ENCODE results near the gene PAK4.
A peak's percentile ranks its signal among the peaks of the same experiment; 100 is the strongest.
"Not testable (repeated sequence)": the region's sequence is repeated elsewhere in the genome, so short reads cannot be mapped to it uniquely, and the experiment has no call there.

Gene PAK4

DNA sequence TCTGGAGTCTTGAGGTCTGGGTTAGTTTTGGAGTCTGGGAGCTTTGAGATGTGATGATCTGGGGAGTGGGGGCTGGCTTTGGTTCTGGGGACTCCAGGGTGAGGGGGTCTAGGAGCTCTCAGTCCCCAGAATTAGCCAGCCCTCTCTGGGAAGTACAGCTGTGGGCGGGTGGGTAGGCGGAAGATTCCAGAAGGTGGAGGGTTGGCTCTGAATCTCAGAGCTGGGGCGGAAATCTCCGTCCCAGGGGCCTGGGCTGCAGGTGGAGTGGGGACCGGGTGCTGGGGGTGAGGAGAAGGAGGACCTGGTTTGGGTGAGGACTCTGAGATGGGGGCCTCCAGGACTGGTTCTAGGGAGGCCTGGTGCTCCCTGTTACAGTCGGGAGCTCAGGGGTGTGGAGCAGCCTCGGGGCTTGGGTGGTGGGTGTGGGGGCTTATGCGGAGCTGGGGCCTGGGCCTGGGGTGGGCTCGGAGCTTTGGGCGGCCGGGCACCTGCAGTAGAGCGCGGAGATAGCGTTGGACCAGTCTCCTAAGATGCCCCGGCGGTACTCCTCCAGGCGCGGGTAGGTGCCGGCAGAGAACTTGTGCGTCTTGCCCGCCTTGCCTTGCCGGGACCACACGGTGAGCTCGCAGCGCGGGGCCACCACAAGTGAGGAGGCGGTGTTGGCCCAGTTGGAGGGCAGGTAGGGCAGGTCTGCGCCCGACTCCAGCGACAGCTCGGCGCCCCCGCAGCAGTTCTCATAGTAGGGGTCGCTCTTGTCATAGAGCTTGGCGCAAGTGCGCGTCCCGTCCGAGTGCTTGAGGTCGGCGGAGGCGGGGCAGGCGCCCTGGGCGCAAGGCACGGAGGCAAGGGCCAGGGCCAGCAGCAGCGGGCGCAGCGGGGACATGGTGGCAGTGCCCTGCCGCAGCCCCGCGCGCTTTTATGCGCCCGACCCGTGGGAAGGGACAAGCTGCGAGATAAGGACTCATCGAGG lies 78.1 kb downstream of the PAK4 start, which contains the start of gene SYCN:
TSS of gene SYCN (minus strand) at position 892 of the 970 bp plus-strand sequence. CDS start at position 883, 9 bp downstream.
- DNase-seq (ENCODE audit: low read depth in 2 of 2, low spot score in 1 of 2): no peak

DNA sequence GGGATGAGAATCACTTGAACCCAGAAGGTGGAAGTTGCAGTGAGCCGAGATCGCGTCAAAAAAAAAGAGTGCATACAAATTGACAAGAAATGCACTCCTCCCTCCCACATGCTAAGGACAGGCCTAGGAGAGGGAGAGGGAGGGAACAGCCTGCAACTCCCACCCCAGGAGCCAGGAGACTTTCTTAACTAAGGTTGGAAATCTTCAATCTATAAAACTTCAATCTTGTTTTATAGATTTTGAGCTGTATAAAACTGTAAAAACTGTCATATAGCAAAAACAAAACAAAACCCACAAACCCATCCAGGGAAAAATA lies 79.8 kb downstream of the PAK4 start:
- DNase-seq (ENCODE audit: low read depth in 2 of 2, low spot score in 1 of 2): no peak

DNA sequence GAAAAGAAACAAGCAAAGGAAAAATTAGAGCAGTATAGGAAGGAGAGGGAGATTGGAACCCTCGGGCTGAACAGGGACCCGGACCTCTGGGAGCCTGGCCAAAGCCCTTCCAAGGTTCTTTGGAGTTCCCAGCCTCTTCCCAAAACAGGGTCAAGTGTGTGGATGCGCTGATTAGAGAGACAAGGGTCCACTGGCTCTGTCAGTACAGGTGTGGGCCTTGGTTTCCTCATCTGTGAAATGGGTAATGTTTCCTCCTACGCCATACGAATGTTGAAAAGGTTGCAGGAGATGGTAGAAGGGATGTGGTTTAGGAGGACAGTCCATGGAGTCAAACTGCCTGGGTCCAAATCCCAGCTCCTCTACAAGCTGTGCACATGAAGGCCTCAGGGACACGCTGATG lies 80.5 kb downstream of the PAK4 start:
- no peak for DNase-seq (ENCODE audit: low read depth in 2 of 2, low spot score in 1 of 2)

DNA sequence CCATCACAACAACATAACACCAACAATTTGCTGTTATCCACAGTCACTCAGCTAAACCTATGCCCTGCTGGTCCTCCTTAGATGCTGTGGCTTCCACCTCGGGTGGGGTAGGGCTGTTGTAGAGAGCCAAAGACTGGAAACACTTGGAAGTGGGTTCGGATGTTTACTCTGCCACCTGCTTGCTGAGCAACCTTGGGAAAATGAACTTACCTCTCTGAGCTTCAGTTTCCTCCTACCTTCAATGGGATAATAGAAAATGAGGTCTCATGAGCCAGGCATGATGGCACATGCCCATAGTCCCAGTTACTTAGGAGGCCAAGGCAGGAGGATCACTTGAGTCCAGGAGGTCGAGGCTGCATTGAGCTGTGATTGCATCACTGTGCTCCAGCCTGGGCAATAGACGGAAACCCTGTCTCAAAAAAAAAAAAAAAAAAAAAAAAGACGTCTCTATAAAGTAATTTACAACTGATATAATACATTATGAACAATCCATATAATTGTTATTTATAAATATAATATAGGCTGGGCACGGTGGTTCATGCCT lies 81.8 kb downstream of the PAK4 start:
- no peak for DNase-seq (ENCODE audit: low read depth in 2 of 2, low spot score in 1 of 2)

DNA sequence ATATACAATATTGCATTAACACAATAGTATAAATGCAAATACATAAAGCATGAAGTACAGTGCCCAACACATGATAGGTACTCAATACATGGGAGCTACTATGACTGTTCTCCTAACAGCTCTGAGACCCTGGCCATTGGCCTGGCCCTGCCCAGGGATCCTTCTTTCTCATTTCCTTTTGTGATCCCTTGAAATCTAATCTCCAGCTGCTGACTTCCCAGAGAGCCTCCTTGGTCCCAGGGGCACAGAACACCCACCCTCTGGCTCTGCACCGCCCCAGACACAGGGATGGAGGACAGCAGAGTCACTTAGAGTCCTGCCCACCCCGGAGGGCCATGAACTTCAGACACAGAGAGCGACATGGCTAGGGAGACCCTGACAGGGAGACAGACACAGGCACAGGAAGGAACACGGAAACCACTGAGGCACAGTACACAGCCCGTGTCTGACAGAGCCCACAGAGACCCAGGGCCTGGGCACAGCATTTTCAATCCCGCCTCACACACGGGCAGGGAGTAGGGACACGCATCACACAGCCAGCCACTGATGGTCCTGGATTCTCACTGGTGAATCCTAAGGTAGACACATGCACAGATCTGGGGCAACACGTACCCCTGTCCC lies 82.7 kb downstream of the PAK4 start:
- DNase-seq (ENCODE audit: low read depth in 2 of 2, low spot score in 1 of 2): no peak

DNA sequence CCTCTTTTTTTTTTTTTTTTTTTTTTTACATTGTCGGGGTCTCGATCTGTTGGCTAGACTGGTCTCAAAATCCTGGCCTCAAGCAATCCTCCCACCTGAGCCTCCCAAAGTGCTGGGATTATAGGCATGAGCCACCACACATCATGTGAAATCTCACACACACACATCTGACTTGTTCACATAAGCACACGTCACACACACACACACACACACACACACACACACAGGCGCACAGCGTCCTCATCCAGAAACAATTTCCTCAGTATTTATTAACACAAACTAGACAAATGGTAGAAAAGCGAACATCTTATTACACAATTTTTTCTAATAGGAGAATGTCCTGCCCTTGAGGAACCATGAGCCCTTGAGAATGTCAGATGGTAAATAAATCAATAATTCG lies 83.6 kb downstream of the PAK4 start:
- no peak for DNase-seq (ENCODE audit: low read depth in 2 of 2, low spot score in 1 of 2)

DNA sequence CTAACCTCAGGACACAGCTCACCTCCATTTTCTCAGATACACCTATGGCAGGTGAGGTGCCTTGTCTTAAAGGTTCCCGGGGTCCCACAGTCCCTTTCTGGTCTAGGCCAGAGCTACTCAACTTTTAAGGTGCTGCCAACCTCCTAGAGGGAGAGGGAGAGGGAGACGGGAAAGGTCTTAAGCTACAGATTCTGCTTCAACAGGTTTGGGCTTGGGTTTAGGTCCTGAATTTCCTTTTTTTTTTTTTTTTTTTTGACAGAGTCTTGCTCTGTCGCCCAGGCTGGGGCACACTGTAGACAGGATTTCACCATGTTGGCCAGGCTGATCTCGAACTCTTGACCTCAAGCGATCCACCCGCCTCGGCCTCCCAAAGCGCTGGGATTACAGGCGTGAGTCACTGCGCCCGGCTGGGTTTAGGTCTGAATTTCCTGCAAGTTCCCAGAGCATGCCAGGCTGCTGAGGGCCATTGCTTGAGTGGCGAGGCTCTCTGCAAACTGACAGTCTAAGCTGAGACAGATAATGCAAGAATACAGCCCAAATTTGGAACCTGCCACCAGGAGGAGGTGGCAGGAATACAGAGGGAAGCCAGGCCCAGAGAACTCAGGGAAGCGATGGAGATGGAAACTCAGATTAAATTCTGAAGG lies 86.3 kb downstream of the PAK4 start:
- DNase-seq (ENCODE audit: low read depth in 2 of 2, low spot score in 1 of 2): no peak

DNA sequence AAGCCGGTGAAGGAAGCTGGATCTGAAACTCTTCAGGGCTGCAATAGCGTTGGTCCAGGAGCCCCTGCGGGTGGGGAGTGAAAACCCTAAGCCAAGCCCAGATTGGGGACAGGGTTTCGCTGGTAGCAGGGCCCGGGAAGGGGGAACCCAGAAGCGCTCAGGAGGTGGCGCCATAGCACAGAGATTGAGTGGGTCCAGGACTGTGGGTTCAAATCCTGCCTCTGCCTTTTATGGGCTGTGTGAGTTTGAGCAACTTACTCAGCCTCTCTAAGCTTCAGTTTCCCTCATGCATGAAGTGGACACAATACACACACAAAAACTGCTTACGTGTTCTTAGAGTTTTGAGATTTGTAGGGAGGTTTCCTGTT lies 86.8 kb downstream of the PAK4 start:
- peak; percentile 8 to 16 for DNase-seq (ENCODE audit: low read depth in 2 of 2, low spot score in 1 of 2)

DNA sequence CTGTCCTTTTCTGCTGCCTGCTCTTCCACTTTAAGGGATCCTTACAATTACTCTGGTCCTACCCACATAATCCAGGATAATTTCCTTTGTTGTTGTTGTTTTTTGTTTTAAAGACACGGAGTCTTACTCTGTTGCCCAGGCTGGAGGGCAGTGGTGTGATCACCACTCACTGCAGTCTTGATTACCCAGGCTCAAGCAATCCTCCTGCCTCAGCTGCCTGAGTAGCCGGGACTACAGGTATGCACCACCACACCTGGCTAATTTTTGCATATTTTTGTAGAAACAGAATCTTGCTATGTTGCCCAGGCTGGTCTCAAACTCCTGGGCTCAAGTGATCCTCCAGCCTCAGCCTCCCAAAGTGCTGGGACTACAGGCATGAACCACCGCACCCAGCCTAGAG lies 89.7 kb downstream of the PAK4 start:
- not testable (repeated sequence) for DNase-seq (ENCODE audit: low read depth in 2 of 2, low spot score in 1 of 2)

DNA sequence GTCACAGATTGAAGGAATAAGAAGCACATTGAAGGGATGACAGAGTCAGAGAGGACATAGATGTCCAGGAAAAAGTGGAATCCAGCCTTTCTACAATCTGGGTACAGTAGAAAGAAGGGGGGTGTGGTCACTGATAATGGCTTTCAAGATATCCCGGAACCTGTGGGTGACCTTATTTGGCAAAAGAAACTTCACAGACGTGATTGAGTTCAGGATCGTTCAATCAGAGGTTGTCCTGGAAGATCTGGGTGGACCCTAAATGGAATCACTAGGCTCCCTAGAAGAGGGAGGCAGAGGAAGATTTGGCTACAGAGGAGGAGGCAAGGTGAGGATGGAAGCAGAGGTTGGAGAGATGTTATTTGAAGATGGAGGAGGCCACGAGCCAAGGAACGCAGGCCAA lies 91.5 kb downstream of the PAK4 start:
- DNase-seq (ENCODE audit: low read depth in 2 of 2, low spot score in 1 of 2): no peak

DNA sequence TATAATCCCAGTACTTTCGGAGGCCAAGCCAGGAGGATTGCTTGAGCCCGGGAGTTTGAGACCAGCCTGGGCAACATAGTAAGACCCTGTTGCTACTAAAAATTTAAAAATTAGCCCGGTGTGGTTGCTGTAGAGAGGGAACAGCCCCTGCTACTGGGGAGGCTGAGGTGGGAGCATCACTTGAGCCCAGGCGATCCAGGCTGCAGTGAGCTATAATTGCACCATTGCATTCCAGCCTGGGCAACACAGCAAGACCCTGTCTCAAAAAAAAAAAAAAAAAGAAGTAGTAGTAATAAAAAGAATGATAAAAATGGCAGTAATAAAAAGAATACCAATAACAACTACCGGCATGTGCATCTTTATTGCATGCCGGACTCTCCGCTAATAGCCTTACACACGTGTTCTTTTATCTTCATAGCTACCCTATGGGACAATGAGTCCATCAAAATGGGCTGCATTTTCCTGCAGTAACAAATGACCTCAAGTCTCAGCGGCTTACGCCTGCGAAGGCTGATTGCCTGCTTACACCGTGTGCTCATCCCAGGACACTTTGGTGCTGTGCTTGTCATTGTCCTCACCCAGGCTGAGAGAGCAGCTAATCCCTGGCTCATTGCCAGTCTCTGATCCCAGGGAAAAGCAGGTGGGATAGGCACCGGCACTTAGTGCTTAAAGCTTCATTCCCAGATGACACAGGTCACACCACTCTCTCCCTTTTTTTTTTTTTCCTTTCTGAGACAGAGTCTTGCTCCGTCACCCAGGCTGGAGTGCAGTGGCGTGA lies 92.8 kb downstream of the PAK4 start:
- no peak for DNase-seq (ENCODE audit: low read depth in 2 of 2, low spot score in 1 of 2)

DNA sequence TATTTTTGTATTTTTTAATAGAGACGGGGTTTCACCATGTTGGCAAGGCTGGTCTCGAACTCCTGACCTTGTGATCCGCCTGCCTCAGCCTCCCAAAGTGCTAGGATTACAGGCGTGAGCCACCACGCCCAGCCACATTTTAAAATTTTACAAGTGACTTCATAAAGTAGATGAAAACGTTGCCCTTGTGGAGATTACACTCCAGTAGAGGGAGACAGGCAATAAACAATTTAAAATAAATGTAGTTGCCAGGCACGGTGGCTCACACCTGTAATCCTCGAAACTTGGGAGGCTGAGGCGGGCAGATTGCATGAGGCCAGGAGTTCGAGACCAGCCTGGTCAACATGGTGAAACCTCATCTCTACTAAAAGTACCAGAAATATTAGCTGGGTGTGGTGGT lies 93.5 kb downstream of the PAK4 start:
- DNase-seq (ENCODE audit: low read depth in 2 of 2, low spot score in 1 of 2): not testable (repeated sequence)

DNA sequence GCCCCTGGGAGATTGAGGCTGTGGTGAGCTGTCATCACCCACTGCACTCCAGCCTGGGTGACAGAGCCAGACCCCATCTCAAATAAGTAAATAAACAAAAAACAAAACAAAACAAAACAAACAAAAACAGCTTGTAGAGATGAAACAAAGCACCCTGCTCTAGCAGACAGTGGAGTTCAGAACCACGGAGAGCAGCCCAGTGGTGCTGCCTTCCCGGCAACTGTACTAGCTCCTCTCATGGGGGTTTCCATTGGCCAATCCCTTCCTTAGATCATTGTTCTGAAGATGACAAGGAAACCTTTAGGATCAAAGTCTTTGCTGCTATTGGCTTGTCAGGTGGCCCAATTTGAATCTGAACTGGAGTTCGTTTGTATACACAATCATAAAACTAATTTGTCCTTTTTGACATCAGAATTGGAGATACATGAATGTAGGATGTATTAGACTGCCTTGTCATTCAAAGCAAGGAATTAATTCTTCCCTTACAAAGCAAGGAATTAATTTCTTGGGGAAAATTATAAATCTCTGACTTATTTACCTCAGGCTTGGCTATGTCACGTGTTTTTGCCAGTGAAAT lies 98.2 kb downstream of the PAK4 start:
- no peak for DNase-seq (ENCODE audit: low read depth in 2 of 2, low spot score in 1 of 2)

DNA sequence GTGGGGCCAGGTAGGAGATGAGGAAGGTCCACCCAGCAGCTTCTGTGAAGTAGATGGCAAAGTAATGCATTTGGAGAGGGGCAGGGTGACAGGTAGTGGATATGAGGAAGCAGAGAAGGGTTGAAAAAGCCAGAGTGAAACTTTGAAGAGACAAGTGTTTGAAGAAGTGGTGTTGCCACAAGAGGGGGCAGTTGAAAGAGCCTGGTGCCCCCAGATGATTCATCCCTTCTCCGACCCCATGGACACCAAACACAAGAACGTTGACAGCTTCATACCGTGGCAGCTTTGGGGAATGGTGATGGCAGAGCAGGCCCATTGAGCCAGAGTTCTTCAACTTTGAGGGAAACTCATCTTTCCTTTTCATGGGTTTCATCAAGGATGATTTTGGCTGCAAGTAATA lies 99.3 kb downstream of the PAK4 start:
- DNase-seq (ENCODE audit: low read depth in 2 of 2, low spot score in 1 of 2): no peak
